Prostate gland (tissue), 2 donors: ENCODE measurements around the gene RCAN1.

Source experiments
- CTCF ChIP-seq, 4 experiments: fragments of 200-600 bp in 2 of 4; fragments of 450-650 bp in 2 of 4; sonication (generic) in 2 of 4; IDR thresholded peaks; 1 replicate in 3 of 4; 2 replicates in 1 of 4; pipeline ENCODE4 v1.5.1; 2016 to 2019; ENCODE audit warnings: antibody characterized with exemption in 4 of 4, mild to moderate bottlenecking in 2 of 4, moderate library complexity in 2 of 4
- POLR2A ChIP-seq: fragments of 450-650 bp; IDR thresholded peaks from one replicate; pipeline ENCODE4 v1.6.1; 2016; ENCODE audit warnings: antibody characterized with exemption, mild to moderate bottlenecking

- TF ChIP-seq CTCF (IDR thresholded peaks at IDR 0.05) (no peak), POLR2A (no peak)
Observed at GRCh38 chr21:34574601-34575529, 40.0 kb downstream of the RCAN1 start.
